A172 (cell line): Measurements from ENCODE around the gene TSN. TPM values are rescaled to one million over a fixed set of nuclear protein-coding genes. Genes with fewer than 3 reads are reported as not detected.
"Not testable (repeated sequence)": the region's sequence is repeated elsewhere in the genome, so short reads cannot be mapped to it uniquely, and the experiment has no call there.

Experiments used
- DNase-seq: peaks from one replicate; pipeline ENCODE4 v3.0.0-alpha.2; 2015; ENCODE audit warnings: low spot score
- total RNA-seq: library from RNA; depleted of rRNA; stranded (reverse); fragments of >200 nt; shearing (Covaris generic); gene quantifications from 2 replicates; pipeline ENCODE4 v1.2.3, GENCODE V29; 2014; rRNA removed

Gene TSN
- total RNA-seq = 114 and 144 TPM in 2 replicates

- peak; percentile 96 for DNase-seq
Measured at GRCh38 chr2:121755237-121756111, at the start of gene TSN. TSS of gene TSN (plus strand) at chr2:121755651. CDS start at chr2:121755780, 129 bp downstream.

- DNase-seq = no peak
Measured at GRCh38 chr2:121705958-121706357, 49.5 kb upstream of the TSN start.

DNA sequence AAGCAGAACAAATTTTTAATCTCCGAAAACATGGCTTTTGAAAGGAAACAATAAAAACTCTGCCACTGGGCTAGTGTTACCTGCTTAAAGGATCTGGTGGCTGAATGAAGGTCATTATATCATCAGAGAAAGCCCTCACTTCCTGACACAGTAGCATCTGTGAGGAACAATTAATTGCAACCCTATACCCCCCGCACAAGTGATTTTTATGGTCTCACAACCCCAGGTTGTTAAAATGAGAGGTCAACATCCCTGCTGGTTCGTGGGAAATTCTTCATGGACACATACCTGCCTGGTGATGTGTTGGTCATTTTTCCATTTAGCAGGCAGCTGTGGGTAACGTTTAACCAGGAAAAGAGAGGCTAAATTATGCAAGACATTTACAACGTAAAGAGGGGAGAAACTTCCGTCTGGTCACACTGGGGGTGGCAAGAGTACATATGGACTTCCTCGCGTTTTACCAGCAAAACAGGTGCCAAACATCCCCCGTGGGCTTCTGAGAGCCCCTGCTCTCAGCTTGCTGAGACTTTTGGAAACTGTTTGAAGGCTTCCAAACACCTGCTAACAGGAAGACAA is 48.0 kb upstream of the TSN start:
- DNase-seq = peak; percentile 34

- DNase-seq = peak; percentile 40
Measured at GRCh38 chr2:121707920-121708361, 47.5 kb upstream of the TSN start.

DNA sequence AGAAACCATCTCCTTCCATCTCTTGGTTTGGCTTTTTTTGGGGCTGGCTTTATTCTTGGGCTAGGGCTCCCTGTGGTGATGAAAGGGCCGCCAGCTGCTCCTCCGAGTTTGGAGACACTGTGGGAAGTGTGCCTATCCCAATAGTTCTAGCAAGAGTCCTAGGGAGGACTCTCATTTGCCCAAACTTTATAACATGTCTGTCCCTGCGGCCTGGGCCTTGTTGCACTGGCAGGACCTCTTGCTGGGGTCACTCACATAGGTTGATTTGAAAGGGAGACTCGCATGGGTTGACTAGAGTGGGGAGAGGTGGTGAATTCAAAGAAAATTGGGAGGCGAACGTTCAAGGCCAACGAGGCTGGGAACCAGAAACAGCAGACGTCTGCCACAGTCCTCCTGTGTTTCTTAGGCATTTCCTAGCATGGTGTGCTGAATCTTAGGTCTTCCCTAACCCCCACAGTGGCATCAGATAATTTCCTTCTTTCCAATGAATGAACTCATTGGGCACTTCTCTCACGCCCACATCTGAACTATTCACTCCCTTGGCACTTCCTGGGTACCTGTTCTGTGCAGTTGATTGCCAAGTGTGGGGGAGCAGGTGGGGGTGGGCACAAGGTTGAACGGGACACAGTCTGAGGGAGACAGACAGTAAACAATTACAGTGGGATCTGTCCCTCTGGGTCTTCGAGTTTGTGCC is 45.5 kb upstream of the TSN start:
- no peak for DNase-seq

GRCh38 chr2:121710470-121711170 is 44.8 kb upstream of the TSN start:
- DNase-seq = no peak

- not testable (repeated sequence) for DNase-seq
Measured at GRCh38 chr2:121711481-121711880, 44.0 kb upstream of the TSN start.

DNA sequence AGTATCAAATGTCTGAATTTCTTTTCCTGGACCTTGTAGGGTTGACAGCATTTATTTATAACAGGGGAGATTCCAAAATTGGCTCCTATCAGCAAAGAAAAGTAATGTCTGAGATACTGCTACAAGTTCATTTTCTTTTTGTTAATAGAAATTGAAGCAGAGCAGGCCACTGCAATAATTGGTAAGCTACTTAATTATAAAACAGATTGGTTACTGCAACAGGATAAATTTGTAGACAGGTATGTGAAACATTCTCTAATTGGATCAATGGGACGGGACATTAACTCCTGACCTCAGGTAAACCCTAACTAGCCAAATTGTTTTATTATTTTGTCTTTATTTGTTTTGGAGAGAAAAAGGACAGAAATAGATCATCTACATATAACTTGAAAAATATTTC is 39.3 kb upstream of the TSN start:
- DNase-seq = no peak

GRCh38 chr2:121717529-121717928 is 37.9 kb upstream of the TSN start:
- DNase-seq = no peak

DNA sequence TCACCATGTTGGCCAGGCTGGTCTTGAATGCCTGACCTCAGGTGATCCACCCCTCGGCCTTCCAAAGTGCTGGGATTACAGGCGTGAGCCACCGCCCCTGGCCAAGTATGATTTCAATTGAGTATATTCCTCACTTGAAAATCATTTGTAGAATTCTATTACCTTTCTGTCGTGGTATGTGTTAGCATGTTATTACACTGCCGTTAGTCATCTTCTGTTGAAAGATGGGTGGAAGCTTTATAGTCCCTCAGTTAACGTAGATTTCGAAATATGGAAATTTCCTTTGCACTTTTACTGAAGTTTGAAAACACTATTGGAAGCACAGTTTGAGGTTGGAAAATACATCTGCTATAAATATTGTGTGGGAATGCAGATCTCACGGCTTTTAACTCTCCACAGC is 33.5 kb upstream of the TSN start:
- DNase-seq = peak; percentile 62

DNA sequence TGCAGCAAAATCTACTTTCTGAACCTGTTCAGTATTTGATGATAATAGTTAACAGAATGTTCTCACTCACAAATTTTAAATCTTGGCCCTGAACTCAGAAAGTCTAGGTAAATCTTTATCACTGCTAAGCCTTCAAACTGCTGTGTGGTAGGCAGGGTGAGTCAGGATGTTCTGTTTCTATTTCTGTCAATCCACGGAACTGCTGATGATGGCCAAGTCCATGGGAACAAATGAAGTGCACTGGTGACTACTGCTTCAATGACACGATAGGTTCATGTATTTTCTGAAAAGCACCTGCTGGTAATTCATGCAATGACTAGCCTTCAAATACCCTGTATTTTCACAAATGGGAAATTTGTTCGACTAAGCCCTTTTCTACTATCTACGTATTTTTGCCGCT is 33.0 kb upstream of the TSN start:
- DNase-seq = peak; percentile 79

DNA sequence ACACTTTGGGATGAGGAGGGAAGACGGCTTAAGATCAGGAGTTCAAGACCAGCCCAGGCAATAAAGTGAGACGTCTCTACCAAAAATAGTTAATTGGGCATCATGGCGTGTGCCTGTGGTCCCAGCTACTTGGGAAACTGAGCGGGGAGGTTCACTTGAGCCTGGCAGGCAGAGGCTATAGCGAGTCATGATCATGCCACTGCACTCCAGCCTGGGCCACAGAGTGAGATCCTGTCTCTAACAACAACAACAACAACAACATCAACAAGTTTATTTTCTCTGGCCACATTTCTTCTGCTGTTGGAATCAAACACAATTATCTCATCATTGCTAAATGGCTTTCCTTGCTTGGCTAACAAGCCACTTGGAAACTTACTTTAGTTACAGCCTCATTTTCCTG is 32.1 kb upstream of the TSN start:
- no peak for DNase-seq

- DNase-seq = no peak
Measured at GRCh38 chr2:121727332-121727731, 28.1 kb upstream of the TSN start.

- DNase-seq = no peak
Measured at GRCh38 chr2:121727950-121728349, 27.5 kb upstream of the TSN start.

DNA sequence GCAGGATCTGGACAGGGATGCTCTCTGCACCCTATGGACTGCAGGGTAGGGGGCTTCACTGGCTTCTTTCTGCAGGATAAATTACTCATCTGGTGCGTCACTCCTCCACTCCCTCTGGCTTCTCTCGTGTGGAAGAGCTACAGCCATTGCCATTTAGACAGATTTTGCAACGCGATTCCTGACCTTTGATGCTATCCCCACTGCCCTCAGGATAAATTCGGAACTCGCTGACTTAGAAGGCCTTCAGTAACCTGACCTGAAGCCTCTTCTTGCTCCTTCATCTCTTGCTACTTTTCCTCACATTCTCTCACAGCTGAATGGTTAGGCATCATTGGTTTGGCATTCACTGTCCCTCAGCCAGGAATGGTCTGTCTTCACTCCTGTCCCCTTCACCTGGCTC is 24.1 kb upstream of the TSN start:
- no peak for DNase-seq

GRCh38 chr2:121734544-121734943 is 20.9 kb upstream of the TSN start:
- DNase-seq = not testable (repeated sequence)

DNA sequence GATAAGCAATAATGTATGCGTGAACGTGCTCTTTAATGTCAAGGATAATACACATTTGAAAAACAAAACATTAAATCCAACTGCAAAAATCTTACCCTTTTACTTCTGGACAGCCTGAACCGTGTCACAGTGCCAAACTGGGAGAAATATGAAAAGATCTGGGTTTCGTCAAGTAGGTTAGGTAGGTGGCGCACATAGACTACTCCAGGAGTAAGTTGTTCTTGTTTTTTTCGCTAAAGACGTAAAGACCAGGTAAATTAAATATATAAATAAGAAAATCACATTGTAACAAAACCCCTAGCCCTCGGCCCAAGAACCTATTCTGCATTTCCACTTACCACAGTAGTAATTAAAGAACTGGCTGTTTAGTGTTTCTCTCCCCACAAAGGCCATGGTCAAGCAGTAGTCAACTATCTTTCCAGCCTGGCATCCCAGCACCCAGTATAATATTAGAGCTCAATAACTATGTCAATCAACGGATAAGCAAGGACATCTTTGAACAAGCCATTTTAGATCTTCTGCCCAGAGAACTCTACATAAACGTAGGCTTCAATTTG is 19.9 kb upstream of the TSN start:
- DNase-seq = no peak

DNA sequence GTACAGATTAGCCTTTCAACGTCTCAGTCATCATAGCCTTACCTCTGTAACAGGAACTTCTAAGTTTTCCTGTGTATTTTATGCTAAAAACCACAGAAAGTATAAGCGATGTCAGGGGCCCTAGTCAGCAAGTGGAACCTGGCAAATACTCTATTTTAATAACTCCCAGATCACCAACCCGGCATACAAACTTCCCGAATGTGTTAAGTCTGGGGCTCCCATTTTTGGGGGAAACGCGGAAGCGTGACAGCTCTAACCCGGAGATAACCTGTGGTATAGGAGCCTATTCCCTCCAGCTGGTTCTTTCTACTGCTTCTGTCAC is 19.4 kb upstream of the TSN start:
- DNase-seq = peak; percentile 13

- DNase-seq = peak; percentile 91
Measured at GRCh38 chr2:121736462-121737336, 18.8 kb upstream of the TSN start, which contains the start of gene NIFK. TSS of gene NIFK (minus strand) at chr2:121736875. CDS start at chr2:121736850, 25 bp downstream.

DNA sequence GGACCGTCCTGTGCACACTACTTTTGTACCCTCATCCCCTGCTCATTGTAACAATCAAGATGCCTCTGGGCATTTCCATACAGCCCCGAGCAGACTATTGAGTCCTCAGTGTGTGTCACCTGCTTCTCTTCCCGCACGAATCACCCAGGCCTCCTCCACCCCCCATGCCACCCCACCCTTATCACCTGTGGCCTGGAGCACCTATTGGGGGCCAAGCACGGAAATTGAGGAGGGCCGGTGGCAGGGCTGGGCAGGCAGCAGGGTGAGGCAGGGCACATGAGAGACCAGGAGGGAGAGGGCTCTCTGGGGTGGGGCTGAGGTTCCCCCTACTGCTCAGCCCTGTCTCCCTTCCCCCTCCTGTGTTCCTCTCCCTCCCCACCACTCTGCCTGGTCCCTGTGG is 14.5 kb upstream of the TSN start:
- DNase-seq = no peak

GRCh38 chr2:121741450-121741849 is 14.0 kb upstream of the TSN start:
- no peak for DNase-seq
